HEK293T (cell line): Measurements from ENCODE around the gene KIAA0408.

Source experiments
- CTCF ChIA-PET: fragments of 350-600 bp; formaldehyde crosslinking; extraction: SDS; loops from one replicate; lab custom pipeline; 2021; ENCODE audit warnings: antibody characterized with exemption, inconsistent platforms; lab: Yijun Ruan, JAX
- POLR2A ChIA-PET: fragments of 350-600 bp; formaldehyde crosslinking; extraction: SDS; loops from one replicate; lab custom pipeline; 2020; ENCODE audit warnings: antibody characterized with exemption, inconsistent platforms; lab: Yijun Ruan, JAX
- DNase-seq: peaks from one replicate; pipeline ENCODE4 v3.0.0; 2012; ENCODE audit warnings: mixed read lengths; ENCODE audit errors: extremely low spot score
- ARNT ChIP-seq: fragments of 450-650 bp; IDR thresholded peaks from 2 replicates; pipeline ENCODE4 v1.6.1; 2017; ENCODE audit warnings: mild to moderate bottlenecking
- BHLHE40 ChIP-seq: fragments of 450-650 bp; IDR thresholded peaks from 2 replicates; pipeline ENCODE4 v1.6.1; 2016; ENCODE audit warnings: mild to moderate bottlenecking, moderate library complexity, borderline replicate concordance
- CTBP1 ChIP-seq: fragments of 450-650 bp; IDR thresholded peaks from 2 replicates; pipeline ENCODE4 v1.6.1; 2016; ENCODE audit warnings: borderline replicate concordance
- ELF4 ChIP-seq: fragments of 450-650 bp; IDR thresholded peaks from 2 replicates; pipeline ENCODE4 v1.6.1; 2017; ENCODE audit warnings: antibody characterized with exemption
- FOXA1 ChIP-seq: fragments of 450-650 bp; IDR thresholded peaks from 2 replicates; pipeline ENCODE4 v1.6.1; 2016; ENCODE audit warnings: mild to moderate bottlenecking
- FOXK2 ChIP-seq: fragments of 450-650 bp; IDR thresholded peaks from 2 replicates; pipeline ENCODE4 v1.6.1; 2016; ENCODE audit warnings: mild to moderate bottlenecking
- FOXM1 ChIP-seq: fragments of 450-650 bp; IDR thresholded peaks from 2 replicates; pipeline ENCODE4 v1.6.1; 2017; ENCODE audit warnings: mild to moderate bottlenecking, borderline replicate concordance
- HDGF ChIP-seq: fragments of 450-650 bp; IDR thresholded peaks from 2 replicates; pipeline ENCODE4 v1.6.1; 2017; ENCODE audit warnings: antibody characterized with exemption, borderline replicate concordance
- L3MBTL2 ChIP-seq: fragments of 450-650 bp; conservative IDR thresholded peaks from 2 replicates; pipeline ENCODE4 v1.6.1; 2016; ENCODE audit warnings: mild to moderate bottlenecking
- LEF1 ChIP-seq: fragments of 450-650 bp; IDR thresholded peaks from 2 replicates; pipeline ENCODE4 v1.6.1; 2017; ENCODE audit warnings: mild to moderate bottlenecking, borderline replicate concordance
- NFRKB ChIP-seq: fragments of 450-650 bp; IDR thresholded peaks from 2 replicates; pipeline ENCODE4 v1.6.1; 2016; ENCODE audit warnings: mild to moderate bottlenecking, moderate library complexity
- SP1 ChIP-seq: fragments of 450-650 bp; IDR thresholded peaks from 2 replicates; pipeline ENCODE4 v1.6.1; 2017
- SUZ12 ChIP-seq: fragments of 450-650 bp; IDR thresholded peaks from 2 replicates; pipeline ENCODE4 v1.6.1; 2016; ENCODE audit warnings: mild to moderate bottlenecking
- TARDBP ChIP-seq: fragments of 450-650 bp; IDR thresholded peaks from 2 replicates; pipeline ENCODE4 v1.6.1; 2016
- ZNF384 ChIP-seq: fragments of 450-650 bp; IDR thresholded peaks from 2 replicates; pipeline ENCODE4 v1.6.1; 2016
- TF ChIP-seq, protein P1 (sequence below): fragments of 450-650 bp; IDR thresholded peaks from 2 replicates; pipeline ENCODE4 v1.6.1; 2016

KIAA0408 gene

DNA sequence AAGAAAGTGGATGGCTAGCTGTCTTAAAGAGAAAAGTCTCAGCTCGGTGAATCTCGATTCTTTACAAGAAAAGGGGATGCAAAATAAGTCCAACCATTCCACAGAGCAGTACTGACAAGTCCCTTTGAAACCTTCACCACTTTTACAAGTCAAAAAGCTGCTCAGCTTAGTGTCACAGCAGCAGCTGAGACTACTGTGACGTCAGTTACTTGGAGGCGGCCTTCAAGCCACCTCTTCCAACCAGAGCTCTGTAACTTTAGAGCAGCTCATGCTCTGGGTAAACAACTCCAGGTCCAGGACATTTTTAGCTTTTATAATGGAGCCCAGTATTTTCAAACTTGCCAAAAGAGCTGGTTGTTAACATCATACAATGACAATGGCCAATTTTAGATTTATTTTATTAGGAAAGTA is at the start of gene KIAA0408:
TSS of gene KIAA0408 (minus strand) at position 159 of the 411 bp plus-strand sequence. CDS start 5,408 bp downstream, outside the sequence.
- POLR2A ChIA-PET: interaction anchor here (1.0 to 1.4 kb wide), 3 partner anchors 52 to 57 kb away, joined by 3 to 5 read pairs (median 3); no protein-coding TSS in a partner anchor
- peak; percentile 65 for DNase-seq
- CTCF ChIA-PET: interaction anchor here (1.0 to 1.4 kb wide), 3 partner anchors 11 to 156 kb away, joined by 3 to 7 read pairs (median 4); no protein-coding TSS in a partner anchor
- TF ChIP-seq SUZ12 (no peak), TARDBP (no peak), FOXM1 (no peak), ZNF384 (no peak), FOXA1 (no peak), NFRKB (no peak), HDGF (no peak), SP1 (no peak), FOXK2 (no peak), ARNT (no peak), CTBP1 (no peak), ELF4 (no peak), L3MBTL2 (no peak), LEF1 (no peak), BHLHE40 (no peak)
- TF ChIP-seq, protein P1, sequence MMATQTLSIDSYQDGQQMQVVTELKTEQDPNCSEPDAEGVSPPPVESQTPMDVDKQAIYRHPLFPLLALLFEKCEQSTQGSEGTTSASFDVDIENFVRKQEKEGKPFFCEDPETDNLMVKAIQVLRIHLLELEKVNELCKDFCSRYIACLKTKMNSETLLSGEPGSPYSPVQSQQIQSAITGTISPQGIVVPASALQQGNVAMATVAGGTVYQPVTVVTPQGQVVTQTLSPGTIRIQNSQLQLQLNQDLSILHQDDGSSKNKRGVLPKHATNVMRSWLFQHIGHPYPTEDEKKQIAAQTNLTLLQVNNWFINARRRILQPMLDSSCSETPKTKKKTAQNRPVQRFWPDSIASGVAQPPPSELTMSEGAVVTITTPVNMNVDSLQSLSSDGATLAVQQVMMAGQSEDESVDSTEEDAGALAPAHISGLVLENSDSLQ: no peak

DNA sequence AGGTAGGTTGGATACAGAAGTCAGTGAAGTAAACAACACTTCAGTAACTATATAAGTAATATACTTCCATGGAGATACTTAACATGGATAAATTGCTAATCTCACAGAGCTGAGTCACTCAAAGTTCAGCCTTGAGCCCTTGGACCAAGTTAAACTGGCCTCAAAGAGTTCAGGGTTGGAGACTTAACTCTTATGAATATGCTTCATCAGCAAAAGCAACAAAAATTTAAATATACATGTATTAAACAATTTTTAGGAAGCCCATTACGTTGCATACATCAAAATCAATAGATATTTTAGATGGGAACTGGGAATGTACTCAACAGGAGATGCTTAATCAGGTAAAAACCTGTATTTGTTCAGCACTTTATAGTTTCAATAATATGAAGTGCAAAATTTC is 47.7 kb upstream of the KIAA0408 start:
- POLR2A ChIA-PET: interaction anchor here (1.9 kb wide), 1 partner anchor 9 kb away, joined by 9 read pairs; no protein-coding TSS in a partner anchor
- CTCF ChIA-PET: interaction anchor here (1.9 kb wide), 1 partner anchor 9 kb away, joined by 14 read pairs; no protein-coding TSS in a partner anchor
- DNase-seq: no peak
- no peak for TF ChIP-seq SUZ12
- no peak for TF ChIP-seq ZNF384
- no peak for TF ChIP-seq TARDBP
- no peak for TF ChIP-seq ELF4
- TF ChIP-seq, protein P1: no peak
- no peak for TF ChIP-seq ARNT

DNA sequence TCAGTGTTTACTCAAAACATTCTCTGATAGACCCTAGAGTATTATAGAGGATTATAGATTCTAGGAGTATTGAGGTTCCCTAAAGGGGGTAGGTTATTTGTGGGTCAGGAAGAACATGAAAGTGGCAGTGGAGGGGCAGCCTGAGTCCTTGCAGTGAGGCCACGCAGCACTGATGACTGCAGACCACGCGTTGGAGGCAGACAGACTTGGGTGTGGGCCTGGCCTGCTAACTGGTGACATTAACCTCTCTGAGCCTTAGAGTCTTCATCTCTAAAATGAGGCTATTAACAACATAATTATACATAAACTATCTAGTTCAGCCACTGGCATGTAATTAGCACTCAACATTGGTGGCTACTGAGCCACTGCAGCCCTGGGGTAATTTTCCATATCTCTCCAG is 43.8 kb upstream of the KIAA0408 start:
- TF ChIP-seq, protein P1: no peak
- TF ChIP-seq L3MBTL2 (no peak), ARNT (no peak), HDGF (no peak), LEF1 (no peak), ELF4 (no peak), FOXK2 (no peak), SUZ12 (no peak), NFRKB (no peak), TARDBP (no peak), ZNF384 (no peak)
- no peak for DNase-seq
- POLR2A ChIA-PET: interaction anchor here (5.1 kb wide), 1 partner anchor 13 kb away, joined by 27 read pairs; no protein-coding TSS in a partner anchor
- CTCF ChIA-PET: interaction anchor here (2.2 kb wide), 1 partner anchor 13 kb away, joined by 13 read pairs; no protein-coding TSS in a partner anchor

DNA sequence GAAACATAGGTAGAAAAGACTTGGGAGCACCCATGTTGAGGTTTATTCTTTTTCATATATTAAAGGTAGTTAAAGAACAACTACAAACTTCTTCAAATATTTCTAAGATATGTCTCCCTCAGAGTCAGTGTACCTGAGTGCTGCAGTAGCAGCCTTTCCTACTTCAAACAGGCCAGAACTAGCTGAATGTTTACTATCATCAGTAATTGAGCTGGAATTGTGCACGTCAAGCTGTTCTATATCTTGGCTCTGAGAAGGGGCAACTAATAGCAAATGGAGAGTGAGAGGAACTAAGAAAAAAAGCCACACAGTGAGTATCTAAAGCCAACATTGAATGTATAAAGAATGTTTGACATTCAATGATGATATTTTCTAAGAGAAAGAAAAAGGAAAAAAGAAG is 38.2 kb upstream of the KIAA0408 start:
- CTCF ChIA-PET: interaction anchor here (2.8 kb wide), 1 partner anchor 19 kb away, joined by 8 read pairs; no protein-coding TSS in a partner anchor

DNA sequence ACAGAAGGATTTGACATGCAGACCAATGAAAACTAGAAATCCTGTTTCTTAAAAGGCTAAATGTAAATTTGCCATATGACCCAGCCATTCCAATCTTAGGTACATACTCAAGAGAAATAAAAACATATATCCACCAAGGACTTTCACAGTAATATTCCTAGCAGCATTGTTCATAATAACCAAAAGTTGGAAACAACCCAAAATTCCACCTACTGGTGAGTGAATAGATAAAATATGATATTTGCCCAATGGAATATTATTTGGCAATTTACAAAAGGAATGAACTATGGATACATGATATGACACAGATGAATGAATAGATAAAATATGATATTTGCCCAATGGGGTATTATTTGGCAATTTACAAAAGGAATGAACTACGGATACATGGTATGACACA is 37.3 kb upstream of the KIAA0408 start:
- CTCF ChIA-PET: interaction anchor here (2.8 kb wide), 1 partner anchor 20 kb away, joined by 8 read pairs; no protein-coding TSS in a partner anchor
- DNase-seq: no peak

More for the DNA sequence above, 38.2 kb upstream of the KIAA0408 start:
- no peak for DNase-seq
- POLR2A ChIA-PET: interaction anchor here (1.1 kb wide), 1 partner anchor 19 kb away, joined by 3 read pairs; no protein-coding TSS in a partner anchor
- TF ChIP-seq, protein P1: no peak
- TF ChIP-seq SUZ12 (no peak), L3MBTL2 (no peak), FOXM1 (no peak), FOXA1 (no peak), LEF1 (no peak), CTBP1 (no peak), ARNT (no peak), FOXK2 (no peak), BHLHE40 (no peak), SP1 (no peak), HDGF (no peak), NFRKB (no peak), TARDBP (no peak), ELF4 (no peak)

More for the DNA sequence above, 37.3 kb upstream of the KIAA0408 start:
- no peak for TF ChIP-seq HDGF
- no peak for TF ChIP-seq CTBP1
- no peak for TF ChIP-seq ARNT
- no peak for TF ChIP-seq ELF4
- TF ChIP-seq, protein P1: no peak
- TF ChIP-seq L3MBTL2: no peak
- TF ChIP-seq SP1: no peak
- no peak for TF ChIP-seq BHLHE40
- TF ChIP-seq NFRKB: no peak
- TF ChIP-seq TARDBP: no peak
- no peak for TF ChIP-seq SUZ12
- no peak for TF ChIP-seq FOXA1
- TF ChIP-seq ZNF384: no peak
- TF ChIP-seq FOXK2: no peak
- POLR2A ChIA-PET: interaction anchor here (1.2 kb wide), 1 partner anchor 20 kb away, joined by 3 read pairs; no protein-coding TSS in a partner anchor
